GM12878 (cell line): ENCODE measurements around the gene LRRC8B. TPM values are rescaled to one million over a fixed set of nuclear protein-coding genes. Genes with fewer than 3 reads are reported as not detected.

Experiments used
- ATAC-seq: fragments of 200-7000 bp; cut with Tn5 transposase; 3 replicates; pipeline ENCODE4 v1.9.1; 2020; ENCODE audit warnings: mild to moderate bottlenecking, moderate library complexity
- BruUV-seq: library from RNA; stranded (reverse); fragments of 400-500 nt; replicated peaks from 2 replicates; lab custom pipeline; 2021; lab: Mats Ljungman, UMichigan
- CTCF ChIA-PET: fragments of 300-600 bp; sonication (Branson Sonifier 250); formaldehyde crosslinking; extraction: SDS; loops from one replicate; lab custom pipeline; 2021; ENCODE audit warnings: inconsistent platforms; lab: Yijun Ruan, JAX
- POLR2A ChIA-PET: fragments of 350-600 bp; formaldehyde crosslinking; extraction: SDS; loops from one replicate; lab custom pipeline; 2021; ENCODE audit warnings: inconsistent platforms; lab: Charles Lee
- RAD21 ChIA-PET: fragments of 300-600 bp; sonication (Branson Sonifier 250); formaldehyde crosslinking; loops from one replicate; lab custom pipeline; 2023; ENCODE audit warnings: antibody characterized with exemption; ENCODE audit not compliant: unreplicated experiment; lab: Charles Lee
- SMC1A ChIA-PET: fragments of 300-600 bp; sonication (Branson Sonifier 250); formaldehyde crosslinking; loops from one replicate; lab custom pipeline; 2023; ENCODE audit not compliant: unreplicated experiment, uncharacterized antibody; lab: Charles Lee
- DNase-seq: peaks from one replicate; pipeline ENCODE4 v3.0.0-alpha.2; 2011; ENCODE audit warnings: low read depth, low spot score
- FAIRE-seq: peaks from 3 replicates; lab custom pipeline; 2011; peaks lifted over from hg19 to GRCh38; lab: Jason Lieb, UNC
- H2AFZ ChIP-seq: 2 replicates; pipeline ENCODE4 v1.6.0; 2011; ENCODE audit warnings: low read depth, low read length, control low read depth; ENCODE audit not compliant: control insufficient read depth
- H3K27ac ChIP-seq: 2 replicates; pipeline ENCODE4 v1.5.1; 2011; ENCODE audit warnings: control low read depth; ENCODE audit not compliant: control insufficient read depth, insufficient read depth
- H3K27me3 ChIP-seq, 2 experiments: replicated peaks in 1 of 2; 2 replicates each; pipeline versions ENCODE4 v1.6.0 to v1.6.1; 2011; ENCODE audit warnings: low read length in 1 of 2; ENCODE audit not compliant: control insufficient read depth in 2 of 2, insufficient read depth in 2 of 2
- H3K36me3 ChIP-seq, 2 experiments: 2 replicates each; pipeline ENCODE4 v1.5.1; 2011; ENCODE audit warnings: low read length in 1 of 2; ENCODE audit not compliant: control insufficient read depth in 2 of 2, insufficient read depth in 2 of 2
- H3K4me1 ChIP-seq: 2 replicates; pipeline ENCODE4 v1.6.1; 2011; ENCODE audit warnings: mild to moderate bottlenecking, low read length, moderate library complexity, mixed read lengths; ENCODE audit not compliant: control insufficient read depth, insufficient read depth
- H3K4me2 ChIP-seq: 2 replicates; pipeline ENCODE4 v1.6.0; 2011; ENCODE audit warnings: control low read depth; ENCODE audit not compliant: control insufficient read depth, insufficient read depth
- H3K4me3 ChIP-seq: fragments of 200-600 bp; sonication (generic); 2 replicates; pipeline ENCODE4 v1.5.1; 2016
- H3K79me2 ChIP-seq: 2 replicates; pipeline ENCODE4 v1.6.0; 2011; ENCODE audit warnings: low read length; ENCODE audit not compliant: control insufficient read depth, insufficient read depth
- H3K9ac ChIP-seq: 2 replicates; pipeline ENCODE4 v1.8.0; 2011; ENCODE audit warnings: low read length, control low read depth, mixed read lengths; ENCODE audit not compliant: control insufficient read depth, insufficient read depth
- H3K9me3 ChIP-seq: replicated peaks from 3 replicates; pipeline ENCODE4 v1.5.1; 2011; ENCODE audit warnings: mild to moderate bottlenecking, low read length; ENCODE audit not compliant: control insufficient read depth, insufficient read depth
- H4K20me1 ChIP-seq: 2 replicates; pipeline ENCODE4 v1.6.0; 2011; ENCODE audit not compliant: control insufficient read depth, insufficient read depth
- BRCA1 ChIP-seq: IDR thresholded peaks from 2 replicates; pipeline ENCODE4 v1.6.1; 2011; ENCODE audit warnings: low read depth, low read length, improper control_type of control experiment
- CREM ChIP-seq: IDR thresholded peaks from 2 replicates; pipeline ENCODE4 v1.6.1; 2014; ENCODE audit warnings: antibody characterized with exemption, low read depth
- EP300 ChIP-seq, 2 experiments: fragments of 150-350 bp in 1 of 2; IDR thresholded peaks; 2 replicates each; pipeline ENCODE4 v1.6.1; 2011 to 2012; ENCODE audit warnings: low read depth in 2 of 2, low read length in 2 of 2, borderline replicate concordance in 1 of 2, improper control_type of control experiment in 1 of 2, inconsistent platforms in 1 of 2; ENCODE audit not compliant: control insufficient read depth in 1 of 2
- FOXK2 ChIP-seq: fragments of 450-650 bp; IDR thresholded peaks from 2 replicates; pipeline ENCODE4 v1.6.1; 2017; ENCODE audit warnings: mild to moderate bottlenecking, moderate library complexity
- FOXM1 ChIP-seq: IDR thresholded peaks from 2 replicates; pipeline ENCODE4 v1.6.1; 2012; ENCODE audit warnings: low read depth, mild to moderate bottlenecking, inconsistent platforms, low read length, moderate library complexity
- HDAC2 ChIP-seq: fragments of 200-600 bp; sonication (generic); IDR thresholded peaks from 2 replicates; pipeline ENCODE4 v1.6.1; 2017
- IKZF1 ChIP-seq: fragments of 450-650 bp; conservative IDR thresholded peaks from 2 replicates; pipeline ENCODE4 v1.6.1; 2017; ENCODE audit warnings: antibody characterized with exemption, mild to moderate bottlenecking
- MEF2B ChIP-seq: fragments of 450-650 bp; IDR thresholded peaks from 2 replicates; pipeline ENCODE4 v1.6.1; 2018; ENCODE audit warnings: mild to moderate bottlenecking, moderate library complexity; ENCODE audit not compliant: partially characterized antibody, poor library complexity, severe bottlenecking
- MYB ChIP-seq: fragments of 150-350 bp; IDR thresholded peaks from 2 replicates; pipeline ENCODE4 v1.6.1; 2014; ENCODE audit warnings: mild to moderate bottlenecking, low read depth, low read length, borderline replicate concordance
- NR2F1 ChIP-seq: fragments of 450-650 bp; conservative IDR thresholded peaks from 2 replicates; pipeline ENCODE4 v1.6.1; 2017; ENCODE audit warnings: mild to moderate bottlenecking
- PAX8 ChIP-seq: fragments of 450-650 bp; IDR thresholded peaks from 2 replicates; pipeline ENCODE4 v1.6.1; 2017; ENCODE audit warnings: mild to moderate bottlenecking, moderate library complexity
- SMC3 ChIP-seq: IDR thresholded peaks from 2 replicates; pipeline ENCODE4 v1.6.1; 2011; ENCODE audit warnings: low read length, improper control_type of control experiment, borderline replicate concordance
- SP1 ChIP-seq: IDR thresholded peaks from one replicate; pipeline ENCODE4 v1.6.1; 2011; ENCODE audit warnings: low read depth, low read length
- TCF7 ChIP-seq: IDR thresholded peaks from 2 replicates; pipeline ENCODE4 v1.6.1; 2014; ENCODE audit warnings: antibody characterized with exemption, borderline replicate concordance
- YBX1 ChIP-seq: fragments of 450-650 bp; IDR thresholded peaks from 2 replicates; pipeline ENCODE4 v1.6.1; 2016; ENCODE audit warnings: antibody characterized with exemption
- ZNF217 ChIP-seq: fragments of 450-650 bp; IDR thresholded peaks from 2 replicates; pipeline ENCODE4 v1.6.1; 2017; ENCODE audit warnings: antibody characterized with exemption, mild to moderate bottlenecking
- WGBS: methylation state at CpG from one replicate; pipeline ENCODE4 v1.1.6; 2016; ENCODE audit warnings: low lambda C conversion rate; ENCODE audit not compliant: insufficient replicate concordance, insufficient coverage; ENCODE audit errors: missing lambda C conversion rate; 5-methylcytosine and 5-hydroxymethylcytosine counted together
- in situ Hi-C: fragments of 300-500 bp; cut with MboI; formaldehyde crosslinking; loops from 9 replicates; pipeline ENCODE4 v1.14.3; 2018; ENCODE audit warnings: mixed read lengths
- intact Hi-C: fragments of 100-400 bp; cut with micrococcal nuclease; formaldehyde crosslinking; loops from one replicate; pipeline ENCODE4 v1.14.2; 2022; ENCODE audit not compliant: unreplicated experiment
- polyA plus RNA-seq, 11 experiments: library from polyadenylated mRNA; depleted of rRNA in 4 of 11; unstranded in 6 of 11; stranded (reverse) in 5 of 11; fragments of >200 nt; fragmentation: Nextera tagmentation in 4 of 11; fragmentation: Illumina TruSeq in 1 of 11; extraction: Ambion mirVana in 4 of 11; extraction: Trizol in 1 of 11; gene quantifications; 1 replicate in 1 of 11; 2 replicates in 10 of 11; pipeline versions ENCODE4 v1.2.1 to v1.2.3, GENCODE V29; 2011 to 2016; ENCODE audit warnings: inconsistent platforms in 2 of 11, missing spikeins in 2 of 11, low read depth in 1 of 11
- total RNA-seq, 4 experiments: library from RNA; depleted of rRNA in 3 of 4; stranded (reverse); fragments of >200 nt in 3 of 4; fragmentation: Illumina TruSeq in 1 of 4; extraction: Trizol in 1 of 4; gene quantifications; 2 replicates each; pipeline versions ENCODE4 v1.2.1 to v1.2.3, GENCODE V29; 2013 to 2021
- TF ChIP-seq, protein P1 (sequence below): fragments of 450-650 bp; IDR thresholded peaks from 2 replicates; pipeline ENCODE4 v1.6.1; 2014; ENCODE audit warnings: mild to moderate bottlenecking

Gene LRRC8B
- total and polyA plus RNA-seq, 10 of the 15 experiments (the other 5 are each of a cell fraction or from before 2014, with no cell fraction given) = 1.3 to 9.2 (median 5.4) TPM

DNA sequence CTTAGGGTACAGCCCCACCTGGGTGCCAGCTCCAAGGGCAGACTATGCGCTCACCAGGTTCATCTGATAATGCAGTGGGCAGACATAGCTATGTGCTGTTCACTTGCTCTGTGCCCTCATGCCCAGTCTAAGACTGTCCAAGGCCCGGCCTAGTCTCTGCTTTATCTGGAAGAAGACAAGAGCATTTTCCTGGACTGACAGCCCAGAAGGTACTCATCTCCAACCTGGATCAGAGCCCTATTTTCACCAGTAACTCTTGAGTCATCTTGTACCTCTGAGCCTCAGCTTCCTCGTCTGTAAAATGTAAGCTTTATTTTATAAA lies 79.7 kb downstream of the LRRC8B start:
- POLR2A ChIA-PET = interaction anchor here (0.8 kb wide), 1 partner anchor 160 kb away, joined by 3 read pairs; no protein-coding TSS in a partner anchor

More for the DNA sequence above, 79.7 kb downstream of the LRRC8B start:
- no peak overlapping the region for H3K4me2 ChIP-seq
- ChIA-PET RAD21 (interaction anchor here (1.1 to 3.2 kb wide), 3 partner anchors 120 to 162 kb away, joined by 3 to 18 read pairs (median 3); no protein-coding TSS in a partner anchor), SMC1A (interaction anchor here (0.7 to 13.0 kb wide), 7 partner anchors 16 to 740 kb away, joined by 3 to 124 read pairs (median 4); no protein-coding TSS in a partner anchor), CTCF (interaction anchor here (0.7 to 6.9 kb wide), 7 partner anchors 13 to 159 kb away, joined by 3 to 59 read pairs (median 4); no protein-coding TSS in a partner anchor)
- intact Hi-C loops = no loop called here
- ATAC-seq (no peak), DNase-seq (no peak), FAIRE-seq (no peak)
- WGBS = 72% methylated on average over 3 of the region's 3 CpGs
- H3K4me3 ChIP-seq = no peak overlapping the region
- H3K9me3 ChIP-seq = no peaks in the 10 kb centered on the region
- no peak overlapping the region for H2AFZ ChIP-seq
- TF ChIP-seq CREM = no peak
- TF ChIP-seq TCF7 = no peak
- TF ChIP-seq BRCA1 = no peak
- TF ChIP-seq MYB = no peak
- TF ChIP-seq HDAC2 = no peak
- TF ChIP-seq MEF2B = no peak
- no peak for TF ChIP-seq IKZF1
- TF ChIP-seq PAX8 = no peak
- no peak for TF ChIP-seq SMC3
- TF ChIP-seq EP300 (IDR thresholded peaks at IDR 0.05; ENCODE audit: borderline replicate concordance in 1 of 2, control insufficient read depth in 1 of 2, low read depth in 2 of 2, low read length in 2 of 2) = no peak
- TF ChIP-seq ZNF217 = no peak
- TF ChIP-seq FOXK2 = no peak
- no peak for TF ChIP-seq FOXM1
- no peak for TF ChIP-seq NR2F1
- no peak for TF ChIP-seq YBX1
- TF ChIP-seq, protein P1, sequence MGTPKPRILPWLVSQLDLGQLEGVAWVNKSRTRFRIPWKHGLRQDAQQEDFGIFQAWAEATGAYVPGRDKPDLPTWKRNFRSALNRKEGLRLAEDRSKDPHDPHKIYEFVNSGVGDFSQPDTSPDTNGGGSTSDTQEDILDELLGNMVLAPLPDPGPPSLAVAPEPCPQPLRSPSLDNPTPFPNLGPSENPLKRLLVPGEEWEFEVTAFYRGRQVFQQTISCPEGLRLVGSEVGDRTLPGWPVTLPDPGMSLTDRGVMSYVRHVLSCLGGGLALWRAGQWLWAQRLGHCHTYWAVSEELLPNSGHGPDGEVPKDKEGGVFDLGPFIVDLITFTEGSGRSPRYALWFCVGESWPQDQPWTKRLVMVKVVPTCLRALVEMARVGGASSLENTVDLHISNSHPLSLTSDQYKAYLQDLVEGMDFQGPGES = no peak
- no peak for TF ChIP-seq SP1
- TF ChIP-seq, all 136 proteins: peak for 0
- Histone ChIP-seq H3K79me2 (no peaks in the 10 kb centered on the region), H3K4me1 (peaks cover 13% of the 10 kb centered on the region), H3K36me3 (no peaks in the 10 kb centered on the region), H3K27ac (no peak overlapping the region), H3K9ac (no peak overlapping the region), H3K27me3 (no peaks in the 10 kb centered on the region), H4K20me1 (no peaks in the 10 kb centered on the region)
- BruUV-seq = no TSS peak
- in situ Hi-C loops = no loop called here
